ENCODE measurements around the gene HID1. TPM values are rescaled to one million over a fixed set of nuclear protein-coding genes. Genes with fewer than 3 reads are reported as not detected.
"Not testable (repeated sequence)": the region's sequence is repeated elsewhere in the genome, so short reads cannot be mapped to it uniquely, and the experiment has no call there.

Gene HID1, protein sequence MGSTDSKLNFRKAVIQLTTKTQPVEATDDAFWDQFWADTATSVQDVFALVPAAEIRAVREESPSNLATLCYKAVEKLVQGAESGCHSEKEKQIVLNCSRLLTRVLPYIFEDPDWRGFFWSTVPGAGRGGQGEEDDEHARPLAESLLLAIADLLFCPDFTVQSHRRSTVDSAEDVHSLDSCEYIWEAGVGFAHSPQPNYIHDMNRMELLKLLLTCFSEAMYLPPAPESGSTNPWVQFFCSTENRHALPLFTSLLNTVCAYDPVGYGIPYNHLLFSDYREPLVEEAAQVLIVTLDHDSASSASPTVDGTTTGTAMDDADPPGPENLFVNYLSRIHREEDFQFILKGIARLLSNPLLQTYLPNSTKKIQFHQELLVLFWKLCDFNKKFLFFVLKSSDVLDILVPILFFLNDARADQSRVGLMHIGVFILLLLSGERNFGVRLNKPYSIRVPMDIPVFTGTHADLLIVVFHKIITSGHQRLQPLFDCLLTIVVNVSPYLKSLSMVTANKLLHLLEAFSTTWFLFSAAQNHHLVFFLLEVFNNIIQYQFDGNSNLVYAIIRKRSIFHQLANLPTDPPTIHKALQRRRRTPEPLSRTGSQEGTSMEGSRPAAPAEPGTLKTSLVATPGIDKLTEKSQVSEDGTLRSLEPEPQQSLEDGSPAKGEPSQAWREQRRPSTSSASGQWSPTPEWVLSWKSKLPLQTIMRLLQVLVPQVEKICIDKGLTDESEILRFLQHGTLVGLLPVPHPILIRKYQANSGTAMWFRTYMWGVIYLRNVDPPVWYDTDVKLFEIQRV
- 53.8 and 65.1 TPM in 2 replicates for total RNA-seq

DNA sequence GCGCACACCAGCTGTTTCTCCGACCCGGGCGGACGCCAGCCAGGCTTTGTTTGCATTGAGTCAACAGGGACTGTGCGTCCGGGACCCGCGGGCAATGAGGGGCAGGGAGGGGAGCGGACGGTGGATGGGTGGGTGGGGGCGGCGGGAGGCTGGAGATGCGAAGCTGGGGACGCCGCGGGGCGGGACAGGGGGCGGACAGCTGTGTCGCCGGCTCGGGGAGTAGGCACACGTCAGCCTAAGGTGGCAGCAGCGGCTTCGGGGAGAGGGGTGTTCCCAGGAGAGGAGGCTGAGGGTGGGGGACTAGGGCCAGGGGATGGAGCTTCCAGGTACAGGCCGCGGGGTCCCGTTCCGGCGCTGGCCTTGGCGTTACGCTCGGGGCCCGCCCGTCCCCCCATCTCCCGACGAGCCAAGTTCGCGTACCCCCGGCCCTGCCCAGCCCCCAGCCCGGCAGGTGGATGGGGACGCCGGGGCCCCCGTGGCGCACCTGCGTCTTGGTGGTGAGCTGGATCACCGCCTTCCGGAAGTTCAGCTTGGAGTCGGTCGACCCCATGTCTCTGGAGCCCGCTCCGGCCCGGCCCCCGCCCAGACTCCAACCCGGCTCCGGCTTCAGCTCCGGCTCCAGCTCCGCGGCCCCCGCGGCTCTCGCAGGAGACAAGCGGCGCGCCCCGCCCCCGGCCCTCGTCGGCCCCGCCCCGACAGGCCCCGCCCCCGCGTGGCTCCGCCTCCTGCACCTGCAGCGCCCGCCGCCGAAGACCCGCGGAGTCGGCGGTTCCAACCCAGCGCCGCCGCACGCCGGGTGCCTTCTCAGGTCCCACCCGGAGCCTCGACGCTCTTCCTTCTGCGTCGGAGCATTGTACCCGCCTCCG, at the start of gene HID1:
Gene HID1 (minus strand): TSS at position 653 of the 866 bp plus-strand sequence. CDS start 103 bp downstream, at position 550.
- peak; percentile 59 for DNase-seq

DNA sequence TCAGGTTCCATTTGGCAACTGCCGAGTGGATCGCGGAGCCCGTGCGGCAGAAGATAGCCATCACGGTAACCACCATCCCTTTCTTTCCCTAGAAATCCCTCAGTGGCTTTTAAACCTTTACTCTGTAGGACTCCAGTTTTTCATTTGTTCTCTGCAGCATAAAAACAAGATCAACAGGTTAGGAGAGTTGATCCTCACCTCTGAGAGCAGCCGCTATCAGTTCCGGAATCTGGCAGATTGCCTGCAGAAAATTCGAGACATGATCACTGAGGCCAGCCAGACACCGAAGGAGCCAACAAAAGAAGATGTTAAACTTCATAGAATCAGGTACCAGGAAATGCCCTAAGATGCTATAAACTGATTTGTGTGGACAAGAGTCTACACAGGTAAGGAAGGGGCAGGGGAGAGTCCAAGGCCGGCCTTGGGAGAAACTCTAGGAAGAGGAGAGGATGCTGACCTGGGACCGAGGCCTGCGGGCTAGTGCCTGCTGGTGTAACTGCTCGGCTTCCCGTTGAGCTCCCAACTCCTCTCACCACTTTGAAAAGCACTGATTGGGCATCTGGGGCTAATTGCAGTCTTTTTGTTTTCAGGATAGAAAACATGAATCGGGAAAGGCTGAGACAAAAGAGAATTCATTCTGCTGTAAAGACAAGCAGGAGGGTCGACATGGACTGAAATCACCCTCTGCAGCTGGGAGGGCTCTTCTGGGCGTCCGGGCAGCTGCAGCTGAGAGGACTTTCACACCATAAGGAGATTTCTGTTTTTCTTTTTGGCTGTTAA, 48.0 kb upstream of the HID1 start:
- no peak for DNase-seq

DNA sequence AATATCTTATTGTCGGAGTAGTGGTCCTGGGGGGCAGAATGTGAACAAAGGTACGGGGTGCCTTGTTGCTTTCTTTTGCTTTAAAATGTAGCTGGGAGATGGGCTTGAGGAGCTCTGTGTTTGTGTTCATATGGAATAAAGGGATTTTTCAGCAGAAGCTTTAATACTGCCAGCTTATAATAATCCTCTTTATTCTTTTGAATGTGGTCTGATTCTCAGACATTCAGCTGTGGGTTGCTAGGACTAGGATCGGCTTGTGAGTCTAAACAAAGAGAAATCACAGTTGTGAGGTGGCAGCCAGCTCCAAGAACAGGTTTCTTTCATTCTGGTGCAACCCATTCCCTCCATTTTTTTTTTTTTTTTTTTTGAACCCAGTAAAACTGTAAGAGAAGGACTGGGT, 47.2 kb upstream of the HID1 start:
- no peak for DNase-seq

DNA sequence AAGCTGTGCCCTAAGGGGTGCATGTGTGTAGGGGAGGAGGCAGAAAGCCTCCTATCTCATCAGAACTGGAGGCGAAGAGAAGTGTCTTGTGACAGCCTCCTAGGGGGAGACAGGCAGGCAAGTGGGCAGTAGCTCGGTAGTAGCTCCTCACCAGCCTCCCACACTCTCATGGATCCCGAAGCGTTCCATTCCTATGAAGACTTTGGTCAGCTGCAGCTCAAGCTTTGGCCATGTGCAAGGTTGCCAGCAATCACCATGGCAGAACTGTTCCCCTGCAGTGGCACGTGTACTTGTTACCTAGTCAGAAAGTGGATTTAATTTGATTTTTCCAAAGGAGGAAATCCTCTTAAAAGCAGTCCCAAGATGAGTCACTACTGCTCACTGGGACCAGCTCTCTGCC, 46.6 kb upstream of the HID1 start:
- DNase-seq = no peak

DNA sequence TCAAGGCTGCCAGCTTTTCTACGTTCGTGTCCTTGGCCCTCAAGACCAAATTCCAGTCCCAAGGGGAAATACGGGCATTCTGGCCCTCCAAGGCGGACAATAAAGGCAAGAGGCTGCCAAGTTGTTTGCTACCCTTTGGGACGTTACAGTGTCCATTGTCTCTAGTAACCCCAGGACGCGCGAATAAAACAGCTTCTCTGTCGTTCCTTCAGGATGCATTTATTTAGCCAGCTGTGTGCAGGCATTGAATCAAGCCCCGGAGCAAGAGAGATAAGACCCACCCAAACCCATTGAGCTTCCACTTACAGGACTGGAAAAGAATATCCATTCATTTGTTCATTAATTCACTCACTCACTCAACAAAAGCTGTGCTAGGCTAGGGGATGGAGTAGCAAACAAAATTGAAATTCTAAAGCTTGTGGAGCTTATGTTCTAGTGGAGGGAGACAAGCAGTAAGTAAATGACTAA, 40.6 kb upstream of the HID1 start:
- no peak for DNase-seq

DNA sequence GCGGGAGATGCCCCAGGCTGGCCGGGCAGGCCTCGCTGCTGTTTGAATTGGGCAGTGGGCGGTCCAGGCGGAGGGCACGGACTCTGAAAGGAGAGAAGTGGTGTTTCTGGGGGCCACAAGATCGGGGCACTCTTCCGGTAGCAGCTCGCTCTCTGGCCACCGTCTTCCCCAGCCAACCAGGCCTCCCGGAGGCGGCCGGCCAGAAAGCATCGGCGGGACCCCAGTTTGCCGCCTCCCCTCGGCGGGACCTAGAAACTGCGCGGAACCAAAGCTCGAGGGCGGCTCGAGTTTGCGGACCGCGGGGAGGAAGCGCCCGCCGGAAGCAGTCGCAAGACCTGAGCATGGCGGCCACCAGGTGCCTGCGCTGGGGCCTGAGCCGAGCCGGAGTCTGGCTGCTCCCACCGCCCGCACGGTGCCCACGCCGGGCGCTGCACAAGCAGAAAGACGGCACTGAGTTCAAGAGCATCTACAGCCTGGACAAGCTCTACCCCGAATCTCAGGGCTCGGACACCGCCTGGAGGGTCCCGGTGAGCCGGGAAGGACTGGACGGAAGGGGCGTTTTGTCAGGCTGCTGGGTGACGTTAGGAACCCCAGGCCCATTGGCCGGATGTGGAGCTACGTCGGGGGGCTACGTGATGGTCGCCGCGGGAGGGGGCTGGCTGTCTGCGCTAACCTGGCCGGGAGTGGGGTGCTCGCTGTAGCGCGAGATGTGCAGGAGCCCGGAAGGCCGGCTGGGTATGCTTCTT, 40.0 kb upstream of the HID1 start, which contains the start of gene MRPL58:
Gene MRPL58 (plus strand): TSS at position 325 of the 746 bp plus-strand sequence. CDS start 17 bp downstream, at position 342.
- peak; percentile 91 for DNase-seq

DNA sequence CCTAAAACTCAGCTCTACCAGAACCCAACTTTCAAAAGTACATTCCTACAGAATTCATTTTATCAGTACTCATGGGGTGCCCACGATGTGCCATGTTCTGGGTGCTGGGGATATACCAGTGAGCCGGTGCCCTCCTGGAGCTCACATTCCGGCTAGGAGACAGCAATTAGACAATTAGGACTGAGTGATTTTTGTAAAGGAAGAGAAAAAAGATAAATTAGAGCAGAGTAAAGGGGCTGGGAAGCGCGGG, 39.5 kb upstream of the HID1 start:
- DNase-seq = no peak

DNA sequence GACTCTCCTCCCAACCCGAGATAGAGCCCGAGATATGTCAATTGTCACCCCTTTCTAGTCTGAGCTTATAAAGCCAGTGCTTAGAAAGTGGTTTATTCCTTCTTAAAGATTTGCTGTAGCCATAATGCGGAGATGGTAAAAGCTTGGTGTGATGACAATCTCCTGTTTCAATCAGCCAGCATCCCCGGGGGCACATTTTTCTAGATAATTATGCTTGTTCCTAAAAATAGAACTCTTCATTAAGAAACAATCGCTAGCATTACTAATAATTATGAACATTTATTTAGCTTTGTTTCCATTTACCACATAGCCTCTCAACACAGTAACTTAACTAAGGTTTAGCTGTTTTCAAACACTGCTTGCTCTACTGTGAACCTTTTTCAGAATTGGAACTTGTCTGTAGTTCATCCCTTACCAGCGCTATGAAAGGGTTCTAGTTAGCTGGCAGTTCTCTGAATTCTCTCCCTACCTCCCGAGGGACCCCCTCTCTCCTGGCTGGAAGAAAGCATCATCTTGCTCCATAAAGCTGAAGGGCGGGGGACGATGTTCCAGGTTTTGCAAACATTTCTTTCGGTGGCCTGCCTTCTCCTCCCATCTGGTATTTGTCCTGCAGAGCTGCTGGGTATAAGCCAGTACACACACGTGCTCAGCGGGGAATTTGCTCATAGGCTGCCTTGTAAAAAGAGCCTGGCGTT, 39.0 kb upstream of the HID1 start:
- peak; percentile 62 for DNase-seq

DNA sequence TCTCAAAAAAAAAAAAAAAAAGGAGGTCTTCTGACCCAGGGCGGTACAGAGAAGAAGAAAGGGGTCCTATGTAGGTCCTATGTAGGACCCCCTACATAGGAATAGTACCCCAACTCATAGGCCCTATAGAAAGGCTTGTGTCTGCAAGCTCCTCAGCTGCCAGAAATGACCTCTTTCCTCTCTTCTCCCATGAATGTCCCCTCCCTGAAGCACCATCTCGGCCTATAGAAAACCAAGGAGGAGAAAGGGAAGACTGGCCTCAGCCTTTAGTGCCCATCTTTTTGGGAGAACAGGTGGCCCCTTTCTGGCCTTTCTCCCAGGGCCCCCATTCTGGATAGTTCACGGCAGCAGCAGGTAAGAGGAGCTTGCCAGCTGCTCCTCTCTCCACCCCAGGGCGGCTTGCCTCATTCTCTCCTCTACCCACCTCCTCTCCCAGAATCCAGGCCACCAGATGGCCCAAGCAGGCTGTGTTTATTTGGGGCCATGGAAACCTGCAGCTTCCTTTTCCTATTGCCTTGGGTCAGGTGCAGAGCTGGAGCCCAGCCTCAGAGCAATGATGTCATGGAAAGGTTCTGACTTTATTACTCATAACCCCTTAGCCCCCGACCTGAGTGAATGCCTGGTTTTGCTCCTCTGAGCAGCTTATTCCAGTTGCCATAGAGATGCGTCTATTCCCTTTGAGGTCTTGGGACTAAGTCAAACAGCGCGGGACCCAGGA, 38.3 kb upstream of the HID1 start:
- peak; percentile 95 for DNase-seq

DNA sequence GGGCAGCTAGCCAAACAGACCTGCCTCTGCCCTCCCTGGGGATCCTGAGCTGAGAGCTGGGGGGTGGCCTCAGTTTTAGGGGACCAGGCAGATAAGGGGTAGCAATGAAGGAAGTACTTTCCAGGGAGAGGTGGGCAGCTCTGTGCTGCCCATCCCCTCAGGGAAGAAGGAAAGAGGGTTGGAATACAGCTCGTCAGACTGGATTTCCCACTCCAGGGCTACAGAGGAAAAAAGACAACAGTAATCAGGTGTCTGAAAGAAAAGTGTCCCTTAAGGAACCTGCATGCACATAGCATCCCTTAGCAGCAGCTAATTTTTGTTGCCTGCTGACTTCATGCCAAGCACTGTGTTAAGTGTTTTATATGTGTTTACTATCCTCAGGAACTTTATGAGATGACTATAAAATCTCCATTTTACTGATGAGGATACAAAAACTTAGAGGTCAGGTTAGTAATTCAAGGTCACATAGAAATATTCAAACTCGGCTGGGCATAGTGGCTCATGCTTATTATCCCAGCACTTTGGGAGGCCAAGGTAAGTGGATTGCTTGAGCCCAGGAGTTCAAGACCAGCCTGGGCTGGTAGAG, 36.7 kb upstream of the HID1 start:
- DNase-seq = no peak

DNA sequence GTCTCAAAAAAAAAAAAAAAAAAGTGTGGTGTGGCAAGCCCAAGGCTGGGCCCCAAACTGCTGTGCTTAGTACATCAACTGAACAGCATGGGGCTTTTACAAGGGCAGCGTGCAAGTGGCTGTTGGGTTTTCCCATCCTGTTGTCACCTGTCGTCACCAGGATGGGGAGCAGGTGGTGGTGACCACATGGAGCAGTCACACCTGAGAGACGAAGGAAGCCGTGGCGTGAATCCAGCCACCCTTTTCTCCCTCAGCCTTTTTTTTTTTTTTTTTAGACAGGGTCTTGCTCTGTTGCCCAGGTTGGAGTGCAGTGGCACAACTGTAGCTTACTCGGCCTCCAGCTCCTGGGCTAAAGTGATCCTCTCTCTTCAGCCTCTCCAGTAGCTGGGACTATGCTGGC, 35.8 kb upstream of the HID1 start:
- no peak for DNase-seq

DNA sequence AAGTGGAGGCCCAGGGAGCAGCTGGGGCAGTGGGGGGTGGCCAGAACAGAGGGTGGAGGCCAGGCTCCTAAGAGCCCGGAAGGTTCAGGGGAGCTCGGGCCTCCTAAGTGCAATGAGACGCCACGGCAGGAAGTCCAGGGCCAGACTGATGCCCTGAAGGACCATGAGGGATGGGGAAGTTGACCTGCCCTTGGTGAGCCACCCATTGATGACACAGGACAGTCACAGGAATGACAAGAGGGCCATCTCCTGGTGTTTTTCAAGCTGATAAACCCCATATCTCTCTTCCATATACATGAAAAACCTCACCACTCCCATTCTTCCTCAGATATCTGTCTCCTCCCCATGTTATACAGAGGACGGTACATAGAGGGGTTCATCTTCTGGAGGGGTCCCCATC, 34.1 kb upstream of the HID1 start:
- DNase-seq = no peak

DNA sequence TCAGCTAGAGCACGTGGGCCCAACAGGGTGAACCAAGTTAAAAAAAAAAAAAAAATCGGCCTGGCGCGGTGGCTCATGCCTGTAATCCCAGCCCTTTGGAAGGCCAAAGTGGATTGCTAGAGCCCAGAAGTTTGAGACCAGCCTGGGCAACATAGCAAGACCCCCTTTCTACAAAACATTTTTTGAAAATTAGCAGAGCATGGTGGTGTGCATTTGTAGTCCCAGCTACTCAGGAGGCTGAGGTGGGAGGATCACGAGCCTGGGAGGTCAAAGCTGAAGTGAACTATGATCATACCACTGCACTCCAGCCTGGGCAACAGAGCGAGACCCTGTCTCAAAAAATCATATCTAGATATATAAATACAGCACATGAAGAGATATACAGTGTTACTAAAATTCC, 33.5 kb upstream of the HID1 start:
- not testable (repeated sequence) for DNase-seq

DNA sequence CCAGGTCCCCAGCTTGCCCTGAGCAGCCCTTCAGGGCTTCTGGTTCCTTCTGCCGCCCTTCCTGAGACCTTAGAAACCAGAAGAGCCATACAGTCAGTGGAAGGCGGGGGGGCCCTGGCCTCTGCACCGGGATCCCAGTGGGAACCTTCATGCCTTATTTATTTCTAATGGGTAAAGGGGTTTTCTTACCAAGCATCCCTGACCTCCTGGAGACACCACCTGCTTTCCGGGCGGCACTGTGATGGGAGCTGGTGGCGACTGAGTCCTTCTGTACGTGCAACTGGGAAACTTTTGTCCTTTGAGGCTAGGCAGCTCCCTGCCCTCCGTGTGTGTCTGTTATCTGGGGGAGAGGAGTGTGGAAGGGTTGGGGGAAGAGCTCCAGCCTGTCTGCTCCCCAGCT, 32.7 kb upstream of the HID1 start:
- DNase-seq = no peak

DNA sequence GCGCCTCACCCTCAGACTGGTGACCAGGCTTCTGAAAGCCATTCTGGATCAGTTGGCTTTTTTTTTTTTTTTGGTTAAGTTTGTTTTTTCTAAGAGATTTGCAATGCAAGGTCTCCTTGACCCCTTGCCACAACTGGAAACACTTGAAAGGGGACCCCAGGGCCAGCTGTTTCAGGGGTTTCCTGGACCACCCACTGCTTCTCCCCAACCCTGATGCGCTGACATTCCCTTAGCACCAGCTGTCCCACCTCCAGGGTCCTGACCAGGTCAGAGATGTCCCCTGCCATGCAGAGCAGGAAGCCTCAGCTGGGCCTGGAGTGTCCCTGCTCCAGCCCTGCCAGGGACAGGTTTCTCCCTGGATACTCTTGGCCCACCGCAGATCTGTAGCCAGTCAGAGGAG, 31.8 kb upstream of the HID1 start:
- DNase-seq = no peak

DNA sequence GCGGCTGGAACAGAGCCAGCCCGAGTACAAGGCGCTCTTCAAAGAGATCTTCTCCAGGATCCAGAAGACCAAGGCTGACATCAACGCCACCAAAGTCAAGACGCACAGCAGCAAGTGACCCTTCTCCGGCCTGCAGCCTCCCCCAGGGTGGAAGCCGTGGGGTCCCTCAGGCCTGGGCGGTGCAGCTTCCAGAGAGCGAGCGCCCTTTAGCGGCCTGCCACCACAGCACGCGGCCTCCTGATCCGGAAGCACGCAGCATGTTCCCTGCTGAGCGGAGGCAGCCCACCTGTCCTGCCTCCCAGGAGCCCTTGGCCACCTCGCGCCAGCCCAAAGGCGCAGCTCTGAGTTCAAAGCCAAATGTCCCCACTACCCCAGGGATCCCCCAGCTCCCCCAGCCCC, 31.4 kb upstream of the HID1 start:
- no peak for DNase-seq

DNA sequence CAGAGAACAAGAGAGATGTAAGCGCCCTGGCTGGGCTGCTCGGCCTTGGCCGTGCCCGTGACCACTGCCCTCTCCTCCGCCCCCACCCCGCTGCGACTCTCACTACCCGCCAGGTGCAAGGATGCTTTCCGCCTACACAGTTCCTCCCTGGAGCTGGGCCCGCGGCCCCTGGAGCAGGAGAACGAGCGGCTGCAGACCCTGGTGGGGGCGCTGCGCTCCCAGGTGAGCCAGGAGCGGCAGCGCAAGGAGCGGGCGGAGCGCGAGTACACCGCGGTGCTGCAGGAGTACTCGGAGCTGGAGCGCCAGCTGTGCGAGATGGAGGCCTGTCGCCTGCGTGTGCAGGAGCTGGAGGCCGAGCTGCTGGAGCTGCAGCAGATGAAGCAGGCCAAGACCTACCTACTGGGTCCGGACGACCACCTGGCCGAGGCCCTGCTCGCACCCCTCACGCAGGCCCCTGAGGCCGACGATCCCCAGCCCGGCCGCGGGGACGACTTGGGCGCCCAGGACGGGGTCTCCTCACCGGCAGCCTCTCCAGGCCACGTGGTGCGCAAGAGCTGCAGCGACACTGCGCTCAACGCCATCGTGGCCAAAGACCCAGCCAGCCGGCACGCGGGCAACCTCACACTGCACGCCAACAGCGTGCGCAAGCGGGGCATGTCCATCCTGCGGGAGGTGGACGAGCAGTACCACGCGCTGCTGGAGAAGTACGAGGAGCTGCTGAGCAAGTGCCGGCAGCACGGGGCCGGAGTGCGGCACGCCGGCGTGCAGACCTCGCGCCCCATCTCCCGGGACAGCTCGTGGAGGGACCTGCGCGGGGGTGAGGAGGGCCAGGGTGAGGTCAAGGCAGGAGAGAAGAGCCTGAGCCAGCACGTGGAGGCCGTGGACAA, 30.8 kb upstream of the HID1 start:
- no peak for DNase-seq

Measured in dermis blood vessel endothelial cell (primary cell).